ENCODE data around the gene PARL. TPM values are rescaled to one million over a fixed set of nuclear protein-coding genes. Genes with fewer than 3 reads are reported as not detected.
A peak's percentile ranks its signal among the peaks of the same experiment; 100 is the strongest.

PARL gene
- total and polyA plus RNA-seq, 10 of the 15 experiments (the other 5 are each of a cell fraction or from before 2014, with no cell fraction given), result 49.7 to 113 (median 77.2) TPM

DNA sequence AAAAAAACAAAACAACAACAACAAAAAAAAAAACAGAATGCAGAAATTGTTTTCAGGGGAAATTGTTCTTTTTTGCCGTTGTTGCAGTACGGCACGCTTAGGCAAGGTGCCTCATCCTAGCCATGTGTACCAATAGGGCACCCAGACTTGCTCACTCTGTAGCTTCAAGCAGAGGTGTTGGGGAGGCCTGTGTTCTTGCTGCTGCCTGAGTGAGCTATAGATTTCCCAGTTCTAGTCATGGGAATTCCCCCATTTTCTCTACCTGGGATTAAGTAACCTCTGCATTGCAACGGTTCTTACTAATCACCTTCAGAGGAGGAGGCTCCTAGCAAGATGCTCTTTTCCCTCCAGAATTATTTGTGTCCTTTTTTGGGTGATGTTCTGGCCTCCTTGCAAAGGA lies 12.9 kb upstream of the PARL start:
- RAD21 ChIA-PET (ENCODE audit: unreplicated experiment), result interaction anchor here (0.5 to 4.2 kb wide), 8 partner anchors 13 to 317 kb away, joined by 3 to 28 read pairs (median 4); partner anchors contain the start of genes ABCC5 and PARL

DNA sequence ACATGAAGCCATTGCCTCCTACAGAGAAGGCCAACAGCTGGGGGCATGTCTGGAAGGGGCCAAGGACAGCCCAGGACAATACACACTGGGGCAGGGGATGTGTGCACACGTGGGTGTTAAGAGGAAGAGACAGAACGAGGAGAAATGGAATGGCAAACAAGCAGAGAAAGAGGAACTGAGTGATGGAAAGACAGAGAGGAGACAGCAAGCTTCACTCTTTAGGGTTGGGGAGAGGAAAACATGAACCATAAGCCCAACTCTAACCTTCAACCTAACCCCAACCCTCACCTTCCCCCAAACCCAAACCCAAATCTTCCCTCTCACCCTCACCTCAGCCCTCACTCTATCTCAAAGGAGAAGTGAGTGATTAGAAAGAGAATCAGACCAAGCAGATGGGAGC lies 11.9 kb upstream of the PARL start:
- ChIA-PET POLR2A (interaction anchor here (0.7 to 1.1 kb wide), 3 partner anchors 101 to 390 kb away, joined by 3 to 4 read pairs (median 3); partner anchors contain the start of gene ABCC5), SMC1A (ENCODE audit: uncharacterized antibody, unreplicated experiment) (interaction anchor here (1.0 to 4.3 kb wide), 10 partner anchors 9 to 475 kb away, joined by 3 to 32 read pairs (median 4); no protein-coding TSS in a partner anchor), RAD21 (ENCODE audit: unreplicated experiment) (interaction anchor here (0.9 to 4.2 kb wide), 7 partner anchors 10 to 394 kb away, joined by 3 to 28 read pairs (median 4); partner anchors contain the start of genes ABCC5 and EEF1AKMT4), CTCF (interaction anchor here (1.2 to 4.8 kb wide), 17 partner anchors 11 to 618 kb away, joined by 3 to 84 read pairs (median 5); partner anchors contain the start of genes ABCC5, EEF1AKMT4 and PARL)
- Histone ChIP-seq H2AFZ (ENCODE audit: control insufficient read depth, low read depth, low read length) (no peak overlapping the region), H3K9ac (ENCODE audit: control insufficient read depth, insufficient read depth, low read length) (no peak overlapping the region), H3K36me3 (ENCODE audit: control insufficient read depth in 2 of 2, insufficient read depth in 2 of 2, low read length in 1 of 2) (no peaks in the 10 kb centered on the region), H3K27ac (ENCODE audit: control insufficient read depth, insufficient read depth) (no peak overlapping the region), H3K4me3 (no peak overlapping the region), H3K27me3 (replicated peaks in 1 of 2; ENCODE audit: control insufficient read depth in 2 of 2, insufficient read depth in 2 of 2, low read length in 1 of 2) (no peaks in the 10 kb centered on the region), H3K4me2 (ENCODE audit: control insufficient read depth, insufficient read depth) (no peak overlapping the region), H3K4me1 (ENCODE audit: control insufficient read depth, insufficient read depth, low read length) (peaks cover 8% of the 10 kb centered on the region; the same call in 1 of the 2 replicates), H3K79me2 (ENCODE audit: control insufficient read depth, insufficient read depth, low read length) (no peaks in the 10 kb centered on the region), H4K20me1 (ENCODE audit: control insufficient read depth, insufficient read depth) (no peaks in the 10 kb centered on the region), H3K9me3 (replicated peaks; ENCODE audit: control insufficient read depth, insufficient read depth, low read length) (no peaks in the 10 kb centered on the region)
- intact Hi-C loops (cut with micrococcal nuclease; ENCODE audit: unreplicated experiment) (loop anchor here (5.0 to 10.0 kb wide), 2 partner anchors 238 to 646 kb away; partner anchors contain the start of gene EIF2B5), in situ Hi-C loops (cut with MboI) (loop anchor here (10.0 kb wide), 1 partner anchor 618 kb away; no protein-coding TSS in a partner anchor)
- no peak for DNase-seq (ENCODE audit: low read depth, low spot score)
- no TSS peak for BruUV-seq (replicated peaks)
- 0% methylated on average over 2 of the region's 2 CpGs for WGBS (ENCODE audit: insufficient coverage, insufficient replicate concordance, low lambda C conversion rate, missing lambda C conversion rate)
- FAIRE-seq, result no peak
- ATAC-seq, result no peak; the same call in 2 of the 3 replicates
- TF ChIP-seq NFYA (IDR thresholded peaks at IDR 0.05; ENCODE audit: borderline replicate concordance, low read depth, low read length), result no peak
- peak; percentile 41; the same call in 1 of the 2 replicates for TF ChIP-seq SPI1 (IDR thresholded peaks at IDR 0.05; ENCODE audit: borderline replicate concordance, insufficient read depth, low read depth, low read length)

More for the DNA sequence above, 12.9 kb upstream of the PARL start:
- intact Hi-C loops (cut with micrococcal nuclease; ENCODE audit: unreplicated experiment) (loop anchor here (5.0 to 10.0 kb wide), 2 partner anchors 237 to 645 kb away; partner anchors contain the start of gene EIF2B5), in situ Hi-C loops (cut with MboI) (loop anchor here (10.0 kb wide), 1 partner anchor 617 kb away; no protein-coding TSS in a partner anchor)
- Histone ChIP-seq H3K36me3 (ENCODE audit: control insufficient read depth in 2 of 2, insufficient read depth in 2 of 2, low read length in 1 of 2) (no peaks in the 10 kb centered on the region), H4K20me1 (ENCODE audit: control insufficient read depth, insufficient read depth) (no peaks in the 10 kb centered on the region), H3K4me2 (ENCODE audit: control insufficient read depth, insufficient read depth) (no peak overlapping the region), H3K4me1 (ENCODE audit: control insufficient read depth, insufficient read depth, low read length) (peaks cover 8% of the 10 kb centered on the region; the same call in 1 of the 2 replicates), H3K9ac (ENCODE audit: control insufficient read depth, insufficient read depth, low read length) (no peak overlapping the region), H2AFZ (ENCODE audit: control insufficient read depth, low read depth, low read length) (no peak overlapping the region), H3K4me3 (no peak overlapping the region), H3K27ac (ENCODE audit: control insufficient read depth, insufficient read depth) (no peak overlapping the region), H3K79me2 (ENCODE audit: control insufficient read depth, insufficient read depth, low read length) (no peaks in the 10 kb centered on the region), H3K27me3 (replicated peaks in 1 of 2; ENCODE audit: control insufficient read depth in 2 of 2, insufficient read depth in 2 of 2, low read length in 1 of 2) (no peaks in the 10 kb centered on the region), H3K9me3 (replicated peaks; ENCODE audit: control insufficient read depth, insufficient read depth, low read length) (no peaks in the 10 kb centered on the region)
- ChIA-PET CTCF (interaction anchor here (0.6 to 4.8 kb wide), 19 partner anchors 10 to 829 kb away, joined by 3 to 84 read pairs (median 5); partner anchors contain the start of genes ABCC5, EEF1AKMT4 and PARL), SMC1A (ENCODE audit: uncharacterized antibody, unreplicated experiment) (interaction anchor here (0.8 to 4.3 kb wide), 9 partner anchors 8 to 367 kb away, joined by 3 to 32 read pairs (median 3); partner anchors contain the start of gene ABCC5), POLR2A (interaction anchor here (0.5 to 1.4 kb wide), 4 partner anchors 12 to 288 kb away, joined by 3 to 5 read pairs (median 4); partner anchors contain the start of gene ABCF3)
- TF ChIP-seq JUNB (IDR thresholded peaks at IDR 0.05) (peak; percentile 30), SUPT20H (IDR thresholded peaks at IDR 0.05; ENCODE audit: borderline replicate concordance, control insufficient read depth, low read depth, low read length) (no peak)
- 63% methylated on average over 4 of the region's 4 CpGs for WGBS (ENCODE audit: insufficient coverage, insufficient replicate concordance, low lambda C conversion rate, missing lambda C conversion rate)
- no TSS peak for BruUV-seq (replicated peaks)
- DNase-seq (ENCODE audit: low read depth, low spot score), result no peak
- ATAC-seq, result peak; percentile 72
- FAIRE-seq, result no peak
